Measurements from ENCODE around the gene STAT4.

- TF ChIP-seq CTCF (IDR thresholded peaks at IDR 0.05; ENCODE audit: insufficient read depth, low read depth, low read length) (no peak), EZH2 (IDR thresholded peaks at IDR 0.05; ENCODE audit: insufficient read depth, low read length) (no peak)
Observed at GRCh38 chr2:190996947-190997346, 153.8 kb downstream of the STAT4 start.
